Breast epithelium (tissue), 4 donors: ENCODE results near the gene IGF1. TPM values are rescaled to one million over a fixed set of nuclear protein-coding genes. Genes with fewer than 3 reads are reported as not detected.

Source experiments
- DNase-seq, 2 donors: peaks; one replicate each; pipeline ENCODE4 v3.0.0-alpha.2; 2019; ENCODE audit warnings: low spot score in 2 of 2
- H3K27ac ChIP-seq, 2 donors: fragments of 200-600 bp; sonication (generic) in 1 of 2; one replicate each; pipeline ENCODE4 v1.5.1; 2016 to 2019; ENCODE audit warnings: mild to moderate bottlenecking in 1 of 2
- H3K27me3 ChIP-seq, 2 donors: fragments of 200-600 bp; sonication (generic) in 1 of 2; one replicate each; pipeline versions ENCODE4 v1.5.1 to v1.6.0; 2017 to 2019; ENCODE audit warnings: control low read depth in 1 of 2, mild to moderate bottlenecking in 1 of 2
- H3K36me3 ChIP-seq: fragments of 200-600 bp; one replicate; pipeline ENCODE4 v1.5.1; 2019
- H3K4me1 ChIP-seq, 2 donors: fragments of 200-600 bp; sonication (generic); one replicate each; pipeline ENCODE4 v1.5.1; 2016 to 2019; ENCODE audit warnings: control low read depth in 1 of 2
- H3K4me3 ChIP-seq, 3 donors: fragments of 200-600 bp; sonication (generic); 1 replicate in 2 of 3; 2 replicates in 1 of 3; pipeline ENCODE4 v1.5.1; 2016 to 2019; ENCODE audit warnings: mild to moderate bottlenecking in 3 of 3, moderate library complexity in 2 of 3
- H3K9me3 ChIP-seq, 2 donors: fragments of 200-600 bp; sonication (generic) in 1 of 2; one replicate each; pipeline ENCODE4 v1.5.1; 2016 to 2019; ENCODE audit warnings: control low read depth in 1 of 2
- CTCF ChIP-seq, 3 donors: fragments of 450-650 bp; IDR thresholded peaks; one replicate each; pipeline ENCODE4 v1.5.1; 2016 to 2017; ENCODE audit warnings: antibody characterized with exemption in 3 of 3, mild to moderate bottlenecking in 3 of 3, moderate library complexity in 3 of 3
- POLR2A ChIP-seq: fragments of 450-650 bp; IDR thresholded peaks from one replicate; pipeline ENCODE4 v1.6.1; 2016; ENCODE audit warnings: antibody characterized with exemption, mild to moderate bottlenecking, moderate library complexity
- POLR2AphosphoS5 ChIP-seq, 3 donors: sonication (generic); formaldehyde crosslinking; IDR thresholded peaks; one replicate each; pipeline ENCODE4 v1.6.1; 2017; ENCODE audit warnings: antibody characterized with exemption in 3 of 3
- intact Hi-C: fragments of 100-400 bp; cut with DNase I; formaldehyde crosslinking; loops from one replicate; pipeline ENCODE4 v1.15.1; 2023; ENCODE audit warnings: low total_unique reads
- total RNA-seq, 3 donors: library from RNA; depleted of rRNA; stranded (reverse); fragments of >200 nt; gene quantifications; one replicate each; pipeline ENCODE4 v1.1.0, GENCODE V29; 2016

Gene IGF1
- total RNA-seq, 3 donors from 2014 or later: 56.6 to 108 (median 101) TPM

GRCh38 chr12:102429211-102430154 lies 50.9 kb downstream of the IGF1 start:
- H3K27ac ChIP-seq: peak overlapping the region in 1 of 2 donors; percentile 59
- no peaks in the 10 kb centered on the region for H3K4me1 ChIP-seq
- no peak overlapping the region for H3K4me3 ChIP-seq
- TF ChIP-seq POLR2AphosphoS5 (IDR thresholded peaks at IDR 0.05) (peak in 2 of 3 donors; percentile 12 to 49), CTCF (IDR thresholded peaks at IDR 0.05) (no peak)
- no peaks in the 10 kb centered on the region for H3K9me3 ChIP-seq
- intact Hi-C loops: no loop called here
- H3K36me3 ChIP-seq: no peaks in the 10 kb centered on the region
- DNase-seq: no peak
- no peaks in the 10 kb centered on the region for H3K27me3 ChIP-seq

GRCh38 chr12:102427543-102427941 lies 52.8 kb downstream of the IGF1 start:
- intact Hi-C loops: no loop called here
- Histone ChIP-seq H3K4me1 (no peaks in the 10 kb centered on the region), H3K27me3 (no peaks in the 10 kb centered on the region), H3K9me3 (no peaks in the 10 kb centered on the region), H3K36me3 (no peaks in the 10 kb centered on the region), H3K4me3 (no peak overlapping the region), H3K27ac (peak overlapping the region; percentile 54 to 79)
- peak in 1 of 2 donors; percentile 19 for DNase-seq
- peak in 1 of 3 donors; percentile 13 for TF ChIP-seq POLR2AphosphoS5 (IDR thresholded peaks at IDR 0.05)
- TF ChIP-seq POLR2A: no peak
- no peak for TF ChIP-seq CTCF (IDR thresholded peaks at IDR 0.05)

GRCh38 chr12:102426599-102427542 lies 53.5 kb downstream of the IGF1 start:
- H3K27me3 ChIP-seq: no peaks in the 10 kb centered on the region
- peak overlapping the region; percentile 54 to 79 for H3K27ac ChIP-seq
- intact Hi-C loops: no loop called here
- no peaks in the 10 kb centered on the region for H3K9me3 ChIP-seq
- DNase-seq: no peak
- no peak overlapping the region for H3K4me3 ChIP-seq
- TF ChIP-seq POLR2A (no peak), POLR2AphosphoS5 (IDR thresholded peaks at IDR 0.05) (peak in 1 of 3 donors; percentile 24)
- no peaks in the 10 kb centered on the region for H3K4me1 ChIP-seq
- H3K36me3 ChIP-seq: no peaks in the 10 kb centered on the region

- intact Hi-C loops: no loop called here
- H3K27ac ChIP-seq: peak overlapping the region in 1 of 2 donors; percentile 46
- H3K27me3 ChIP-seq: no peaks in the 10 kb centered on the region
Observed at GRCh38 chr12:102425109-102426039, 55.0 kb downstream of the IGF1 start.

More at GRCh38 chr12:102425109-102426039, 55.0 kb downstream of the IGF1 start:
- DNase-seq: no peak
- no peak for TF ChIP-seq POLR2A
- TF ChIP-seq CTCF (IDR thresholded peaks at IDR 0.05): no peak
- no peak for TF ChIP-seq POLR2AphosphoS5 (IDR thresholded peaks at IDR 0.05)
- H3K4me1 ChIP-seq: no peaks in the 10 kb centered on the region
- H3K9me3 ChIP-seq: no peaks in the 10 kb centered on the region
- H3K36me3 ChIP-seq: no peaks in the 10 kb centered on the region
- H3K4me3 ChIP-seq: no peak overlapping the region
